Lung (tissue), 12 donors: ENCODE data around the gene TP73. TPM values are rescaled to one million over a fixed set of nuclear protein-coding genes. Genes with fewer than 3 reads are reported as not detected.

Source experiments
- ATAC-seq: fragments of 200-7000 bp; cut with Tn5 transposase; one replicate; pipeline ENCODE4 v1.9.1; 2020; ENCODE audit warnings: moderate number of reproducible peaks; ENCODE audit not compliant: insufficient read depth, low FRiP score
- DNase-seq, 3 donors: peaks; one replicate each; pipeline ENCODE4 v3.0.0-alpha.2; 2013 to 2017
- H3K27ac ChIP-seq, 2 donors: one replicate each; pipeline ENCODE4 v1.5.1; 2013; ENCODE audit warnings: mild to moderate bottlenecking in 2 of 2, moderate library complexity in 2 of 2, control low read depth in 1 of 2, inconsistent platforms in 1 of 2, low read depth in 1 of 2, low read length in 1 of 2
- H3K27me3 ChIP-seq, 3 donors: one replicate each; pipeline ENCODE4 v1.5.1; 2013; ENCODE audit warnings: low read length in 2 of 3; ENCODE audit not compliant: control insufficient read depth in 3 of 3, insufficient read depth in 3 of 3
- H3K36me3 ChIP-seq, 4 donors: one replicate each; pipeline ENCODE4 v1.5.1; 2013; ENCODE audit warnings: low read length in 4 of 4, mild to moderate bottlenecking in 1 of 4, moderate library complexity in 1 of 4; ENCODE audit not compliant: control insufficient read depth in 4 of 4, insufficient read depth in 4 of 4
- H3K4me1 ChIP-seq, 5 donors: one replicate each; pipeline ENCODE4 v1.5.1; 2013; ENCODE audit warnings: low read length in 5 of 5, mild to moderate bottlenecking in 2 of 5, moderate library complexity in 1 of 5; ENCODE audit not compliant: control insufficient read depth in 5 of 5, insufficient read depth in 5 of 5
- H3K4me3 ChIP-seq: one replicate; pipeline ENCODE4 v1.5.1; 2013; ENCODE audit warnings: mild to moderate bottlenecking, control low read depth, moderate library complexity
- H3K9ac ChIP-seq, 2 donors: one replicate each; pipeline ENCODE4 v1.5.1; 2013; ENCODE audit warnings: low read length in 2 of 2, control low read depth in 1 of 2; ENCODE audit not compliant: insufficient read depth in 1 of 2
- H3K9me3 ChIP-seq, 4 donors: one replicate each; pipeline ENCODE4 v1.5.1; 2013; ENCODE audit warnings: low read length in 3 of 4, mild to moderate bottlenecking in 1 of 4, moderate library complexity in 1 of 4; ENCODE audit not compliant: control insufficient read depth in 4 of 4, insufficient read depth in 3 of 4
- WGBS, 2 donors: extraction: QIAGEN DNeasy Blood & Tissue Kit; methylation state at CpG; one replicate each; pipeline ENCODE4 v1.1.7; 2013; 5-methylcytosine and 5-hydroxymethylcytosine counted together
- polyA plus RNA-seq, 2 donors: library from polyadenylated mRNA; stranded (reverse); fragments of 200-250 nt; gene quantifications; one replicate each; pipeline ENCODE4 v1.2.1, GENCODE V29; 2013
- total RNA-seq, 2 donors: library from RNA; depleted of rRNA in 1 of 2; stranded (reverse); fragments of >200 nt in 1 of 2; gene quantifications; one replicate each; pipeline ENCODE4 v1.2.1, GENCODE V29; 2014 to 2021
- TF ChIP-seq, protein P1 (sequence below): IDR thresholded peaks from 2 replicates; pipeline ENCODE4 v1.5.1; 2012; ENCODE audit warnings: mild to moderate bottlenecking; ENCODE audit errors: control extremely low read depth, extremely low read depth
- donor health status: control.
- donor health status: control.
- donor health status: Bipolar disorder and iron deficiency.
- donor health status: healthy.
- donor health status: DM: yes; HTN: yes; CAD: no.

Gene TP73
- total and polyA plus RNA-seq, 4 donors, result 1.7 to 12.3 (median 2.2) TPM

- TF ChIP-seq, protein P1, sequence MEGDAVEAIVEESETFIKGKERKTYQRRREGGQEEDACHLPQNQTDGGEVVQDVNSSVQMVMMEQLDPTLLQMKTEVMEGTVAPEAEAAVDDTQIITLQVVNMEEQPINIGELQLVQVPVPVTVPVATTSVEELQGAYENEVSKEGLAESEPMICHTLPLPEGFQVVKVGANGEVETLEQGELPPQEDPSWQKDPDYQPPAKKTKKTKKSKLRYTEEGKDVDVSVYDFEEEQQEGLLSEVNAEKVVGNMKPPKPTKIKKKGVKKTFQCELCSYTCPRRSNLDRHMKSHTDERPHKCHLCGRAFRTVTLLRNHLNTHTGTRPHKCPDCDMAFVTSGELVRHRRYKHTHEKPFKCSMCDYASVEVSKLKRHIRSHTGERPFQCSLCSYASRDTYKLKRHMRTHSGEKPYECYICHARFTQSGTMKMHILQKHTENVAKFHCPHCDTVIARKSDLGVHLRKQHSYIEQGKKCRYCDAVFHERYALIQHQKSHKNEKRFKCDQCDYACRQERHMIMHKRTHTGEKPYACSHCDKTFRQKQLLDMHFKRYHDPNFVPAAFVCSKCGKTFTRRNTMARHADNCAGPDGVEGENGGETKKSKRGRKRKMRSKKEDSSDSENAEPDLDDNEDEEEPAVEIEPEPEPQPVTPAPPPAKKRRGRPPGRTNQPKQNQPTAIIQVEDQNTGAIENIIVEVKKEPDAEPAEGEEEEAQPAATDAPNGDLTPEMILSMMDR, result no peak
- H3K27me3 ChIP-seq, result peaks cover 16 to 60% (median 25%) of the 10 kb centered on the region in 3 donors
Measured at GRCh38 chr1:3654549-3655281, 2.4 kb downstream of the TP73 start.

DNA sequence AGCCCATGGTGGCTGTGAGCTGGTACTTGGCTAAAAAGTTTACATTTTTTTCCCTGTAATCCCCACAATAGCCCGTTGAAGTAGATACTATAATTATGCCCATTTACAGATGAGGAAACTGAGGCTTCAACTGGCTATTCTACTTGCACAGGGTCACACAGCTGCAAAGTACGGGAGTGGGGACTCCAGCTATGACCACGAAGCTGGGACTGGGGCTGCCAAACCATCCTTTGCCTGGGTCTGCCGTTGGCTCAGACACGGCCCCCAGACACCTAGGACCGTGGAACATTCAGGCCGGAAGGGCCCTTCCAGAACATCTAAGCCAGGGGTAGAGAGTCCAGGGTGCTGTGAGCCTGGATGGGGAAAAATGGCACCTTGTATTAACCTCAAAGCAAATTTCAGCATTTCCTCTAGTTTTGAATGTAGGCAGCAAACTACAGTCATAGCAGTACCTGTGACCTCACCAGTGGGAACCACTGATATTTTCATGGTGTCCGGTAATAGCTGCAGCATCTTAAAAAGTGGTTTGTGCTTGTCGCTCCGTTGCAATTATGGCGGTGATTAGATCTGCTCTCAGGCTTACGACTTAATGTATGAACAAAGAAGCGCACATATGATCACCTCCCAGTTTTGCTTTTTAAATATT lies 4.3 kb downstream of the TP73 start:
- WGBS, 2 donors, result 83 to 92% methylated on average over 13 of the region's 13 CpGs
- no peak overlapping the region for H3K9ac ChIP-seq
- ATAC-seq, result no peak
- peaks cover 16 to 45% (median 19%) of the 10 kb centered on the region in 3 donors for H3K27me3 ChIP-seq
- DNase-seq, result no peak
- TF ChIP-seq, protein P1, result no peak
- H3K9me3 ChIP-seq, result peaks cover 0 to 2% (median 0%) of the 10 kb centered on the region in 4 donors
- no peak overlapping the region for H3K4me3 ChIP-seq
- no peaks in the 10 kb centered on the region for H3K36me3 ChIP-seq
- H3K27ac ChIP-seq, result no peak overlapping the region
- peaks cover 0 to 9% (median 0%) of the 10 kb centered on the region in 5 donors for H3K4me1 ChIP-seq

More at GRCh38 chr1:3654549-3655281, 2.4 kb downstream of the TP73 start:
- Histone ChIP-seq H3K4me3 (no peak overlapping the region), H3K4me1 (peaks cover 0 to 18% (median 0%) of the 10 kb centered on the region in 5 donors), H3K9ac (no peak overlapping the region), H3K27ac (no peak overlapping the region), H3K36me3 (no peaks in the 10 kb centered on the region), H3K9me3 (peaks cover 0 to 4% (median 0%) of the 10 kb centered on the region in 4 donors)
- WGBS, 2 donors, result 84 to 86% methylated on average over 22 of the region's 22 CpGs
- DNase-seq, result no peak
- ATAC-seq, result no peak

DNA sequence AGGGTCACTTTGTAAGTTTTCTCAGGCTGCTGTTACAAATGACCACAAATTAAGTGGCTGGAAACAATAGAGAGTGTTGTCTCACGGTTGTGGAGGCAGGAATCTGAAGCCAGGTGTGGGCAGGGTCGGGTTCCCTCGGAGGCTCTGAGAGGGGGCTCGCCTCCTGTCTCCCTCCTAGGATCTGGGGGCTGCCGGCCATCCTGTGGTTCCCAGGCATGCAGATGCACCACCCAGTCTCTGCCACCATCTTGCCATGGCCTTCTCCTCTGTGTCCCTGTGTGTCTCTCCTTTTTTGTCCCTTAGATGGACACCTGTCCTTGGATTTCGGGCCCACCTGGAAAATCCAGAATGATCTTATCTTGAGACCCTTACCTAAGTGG lies 4.8 kb downstream of the TP73 start:
- no peak overlapping the region for H3K9ac ChIP-seq
- no peak for DNase-seq
- WGBS, 2 donors, result 71 to 75% methylated on average over 6 of the region's 6 CpGs

More for the DNA sequence above, 4.8 kb downstream of the TP73 start:
- Histone ChIP-seq H3K4me3 (no peak overlapping the region), H3K36me3 (no peaks in the 10 kb centered on the region), H3K27ac (no peak overlapping the region), H3K4me1 (peaks cover 0 to 6% (median 0%) of the 10 kb centered on the region in 5 donors), H3K27me3 (peaks cover 16 to 45% (median 19%) of the 10 kb centered on the region in 3 donors), H3K9me3 (peaks cover 0 to 2% (median 0%) of the 10 kb centered on the region in 4 donors)
- ATAC-seq, result no peak
- TF ChIP-seq, protein P1, result no peak
